IMR-90 (cell line): ENCODE results near the gene SLC29A1. TPM values are rescaled to one million over a fixed set of nuclear protein-coding genes. Genes with fewer than 3 reads are reported as not detected.

ENCODE experiments used
- ATAC-seq: fragments of 200-7000 bp; cut with Tn5 transposase; 2 replicates; pipeline ENCODE4 v1.9.1; 2020; ENCODE audit warnings: low read depth, mild to moderate bottlenecking, moderate library complexity
- BruUV-seq: library from RNA; stranded (reverse); fragments of 400-500 nt; replicated peaks from 2 replicates; lab custom pipeline; 2021; lab: Mats Ljungman, UMichigan
- CTCF ChIA-PET: fragments of 300-600 bp; formaldehyde crosslinking; extraction: SDS; loops from one replicate; lab custom pipeline; 2021; ENCODE audit warnings: antibody characterized with exemption; lab: Yijun Ruan, JAX
- POLR2A ChIA-PET: fragments of 300-600 bp; sonication (Branson Sonifier 250); formaldehyde crosslinking; loops from one replicate; lab custom pipeline; 2022; ENCODE audit warnings: antibody characterized with exemption; ENCODE audit not compliant: unreplicated experiment; lab: Charles Lee
- DNase-seq: peaks from one replicate; pipeline ENCODE4 v3.0.0; 2013
- H2AFZ ChIP-seq: replicated peaks from 2 replicates; pipeline ENCODE3; 2013; ENCODE audit warnings: low read length, mild to moderate bottlenecking; ENCODE audit not compliant: poor library complexity
- H2AK5ac ChIP-seq: 2 replicates; pipeline ENCODE4 v1.6.1; 2013; ENCODE audit warnings: low read depth, low read length, inconsistent platforms
- H2AK9ac ChIP-seq: replicated peaks from 2 replicates; pipeline ENCODE3; 2013; ENCODE audit warnings: mild to moderate bottlenecking, low read depth, low read length, moderate library complexity; ENCODE audit not compliant: poor library complexity
- H2BK120ac ChIP-seq: 2 replicates; pipeline ENCODE4 v1.6.1; 2013; ENCODE audit warnings: low read depth, low read length, inconsistent platforms
- H2BK15ac ChIP-seq: 3 replicates; pipeline ENCODE4 v1.6.1; 2013; ENCODE audit warnings: low read depth, low read length, inconsistent platforms
- H2BK20ac ChIP-seq: 2 replicates; pipeline ENCODE4 v1.6.1; 2013; ENCODE audit warnings: low read depth, mild to moderate bottlenecking, inconsistent platforms, low read length, moderate library complexity
- H2BK5ac ChIP-seq: 2 replicates; pipeline ENCODE4 v1.6.1; 2013; ENCODE audit warnings: mild to moderate bottlenecking, low read depth, low read length, inconsistent platforms; ENCODE audit not compliant: poor library complexity, severe bottlenecking
- H3K14ac ChIP-seq: replicated peaks from 2 replicates; pipeline ENCODE4 v1.6.1; 2013; ENCODE audit warnings: low read depth, low read length, inconsistent platforms
- H3K18ac ChIP-seq: 2 replicates; pipeline ENCODE4 v1.6.1; 2013; ENCODE audit warnings: low read depth, low read length, control low read depth
- H3K23ac ChIP-seq: 2 replicates; pipeline ENCODE4 v1.6.1; 2013; ENCODE audit warnings: low read depth, low read length, inconsistent platforms
- H3K27ac ChIP-seq: 2 replicates; pipeline ENCODE4 v1.5.1; 2013; ENCODE audit warnings: mild to moderate bottlenecking, control low read depth, low read length; ENCODE audit not compliant: insufficient read depth
- H3K27me3 ChIP-seq: 2 replicates; pipeline ENCODE4 v1.6.1; 2013; ENCODE audit warnings: low read length; ENCODE audit not compliant: control insufficient read depth, insufficient read depth
- H3K36me3 ChIP-seq: 2 replicates; pipeline ENCODE4 v1.6.1; 2013; ENCODE audit warnings: low read length, mixed read lengths; ENCODE audit not compliant: control insufficient read depth, insufficient read depth
- H3K4ac ChIP-seq: 2 replicates; pipeline ENCODE4 v1.6.1; 2013; ENCODE audit warnings: low read depth, low read length, inconsistent platforms
- H3K4me1 ChIP-seq: 2 replicates; pipeline ENCODE4 v1.6.1; 2013; ENCODE audit warnings: low read length, mixed read lengths; ENCODE audit not compliant: control insufficient read depth, insufficient read depth
- H3K4me2 ChIP-seq: 2 replicates; pipeline ENCODE4 v1.6.1; 2013; ENCODE audit warnings: low read depth, mild to moderate bottlenecking, control low read depth, low read length, moderate library complexity
- H3K4me3 ChIP-seq: 2 replicates; pipeline ENCODE4 v1.5.1; 2013; ENCODE audit warnings: low read depth, mild to moderate bottlenecking, control low read depth, low read length, moderate library complexity; ENCODE audit not compliant: insufficient read depth
- H3K56ac ChIP-seq: 2 replicates; pipeline ENCODE4 v1.6.1; 2013; ENCODE audit warnings: low read length, inconsistent platforms; ENCODE audit not compliant: insufficient read depth; ENCODE audit errors: extremely low read depth
- H3K79me1 ChIP-seq, 2 experiments: 2 replicates each; pipeline ENCODE4 v1.6.1; 2013; ENCODE audit warnings: low read length in 2 of 2, inconsistent platforms in 1 of 2, low read depth in 1 of 2
- H3K9ac ChIP-seq: 2 replicates; pipeline ENCODE4 v1.6.1; 2013; ENCODE audit warnings: low read depth, low read length, control low read depth
- H3K9me1 ChIP-seq: 2 replicates; pipeline ENCODE4 v1.6.1; 2013; ENCODE audit warnings: low read length, inconsistent platforms; ENCODE audit not compliant: insufficient read depth
- H3K9me3 ChIP-seq: 2 replicates; pipeline ENCODE4 v1.6.1; 2013; ENCODE audit warnings: low read length; ENCODE audit not compliant: control insufficient read depth, insufficient read depth
- H4K20me1 ChIP-seq: 2 replicates; pipeline ENCODE4 v1.6.1; 2013; ENCODE audit warnings: low read length, inconsistent platforms; ENCODE audit not compliant: insufficient read depth
- H4K5ac ChIP-seq: 2 replicates; pipeline ENCODE4 v1.6.1; 2013; ENCODE audit warnings: mild to moderate bottlenecking, low read depth, low read length, control low read depth
- H4K8ac ChIP-seq, 2 experiments: 2 replicates each; pipeline ENCODE4 v1.6.1; 2013; ENCODE audit warnings: low read depth in 2 of 2, low read length in 2 of 2, control low read depth in 1 of 2, inconsistent platforms in 1 of 2
- H4K91ac ChIP-seq: 2 replicates; pipeline ENCODE4 v1.6.1; 2013; ENCODE audit warnings: low read depth, low read length, inconsistent platforms; ENCODE audit not compliant: insufficient read depth
- BHLHE40 ChIP-seq: fragments of 150-350 bp; IDR thresholded peaks from 2 replicates; pipeline ENCODE4 v1.6.1; 2016; ENCODE audit warnings: mild to moderate bottlenecking, low read depth, low read length
- CHD1 ChIP-seq: IDR thresholded peaks from 2 replicates; pipeline ENCODE4 v1.6.1; 2012; ENCODE audit warnings: low read depth, low read length, improper control_type of control experiment
- CTCF ChIP-seq: conservative IDR thresholded peaks from 2 replicates; pipeline ENCODE4 v1.5.1; 2012; ENCODE audit warnings: mild to moderate bottlenecking, low read depth, low read length, improper control_type of control experiment
- ELK1 ChIP-seq: fragments of 150-350 bp; IDR thresholded peaks from 2 replicates; pipeline ENCODE4 v1.6.1; 2016; ENCODE audit warnings: low read depth, mild to moderate bottlenecking, low read length, moderate library complexity, borderline replicate concordance
- FOS ChIP-seq: fragments of 150-350 bp; IDR thresholded peaks from 2 replicates; pipeline ENCODE4 v1.6.1; 2016; ENCODE audit warnings: low read depth, low read length
- MAFK ChIP-seq: IDR thresholded peaks from 2 replicates; pipeline ENCODE4 v1.6.1; 2012; ENCODE audit warnings: low read depth, low read length, improper control_type of control experiment
- NFE2L2 ChIP-seq: fragments of 150-350 bp; IDR thresholded peaks from 2 replicates; pipeline ENCODE4 v1.6.1; 2016; ENCODE audit warnings: low read depth, mild to moderate bottlenecking, low read length
- RAD21 ChIP-seq: IDR thresholded peaks from 2 replicates; pipeline ENCODE4 v1.6.1; 2012; ENCODE audit warnings: low read length, improper control_type of control experiment
- RCOR1 ChIP-seq: IDR thresholded peaks from 2 replicates; pipeline ENCODE4 v1.6.1; 2012; ENCODE audit warnings: mild to moderate bottlenecking, low read length, improper control_type of control experiment; ENCODE audit not compliant: insufficient replicate concordance
- RFX5 ChIP-seq: IDR thresholded peaks from 2 replicates; pipeline ENCODE4 v1.8.0; 2012; ENCODE audit warnings: low read depth, mild to moderate bottlenecking, low read length, moderate library complexity
- SMC3 ChIP-seq: fragments of 150-350 bp; IDR thresholded peaks from 2 replicates; pipeline ENCODE4 v1.6.1; 2016; ENCODE audit warnings: low read depth, mild to moderate bottlenecking, antibody characterized with exemption, low read length, moderate library complexity
- WGBS, 2 experiments: methylation state at CpG; one replicate each; pipeline versions ENCODE4 v1.1.5 to v1.1.7; 2013; ENCODE audit warnings: missing lambda C conversion rate in 2 of 2; ENCODE audit not compliant: insufficient read length in 1 of 2; ENCODE audit errors: extremely low coverage in 2 of 2; 5-methylcytosine and 5-hydroxymethylcytosine counted together
- dilution Hi-C: fragments of 300-500 bp; cut with HindIII; formaldehyde crosslinking; loops from one replicate; pipeline ENCODE4 v1.14.3; 2018; ENCODE audit warnings: low sequenced_read_pairs; ENCODE audit not compliant: unreplicated experiment
- in situ Hi-C: fragments of 300-500 bp; cut with MboI; formaldehyde crosslinking; loops from 3 replicates; pipeline ENCODE4 v1.14.3; 2019; ENCODE audit warnings: low sequenced_read_pairs, inconsistent platforms, mixed read lengths
- intact Hi-C: fragments of 100-400 bp; cut with micrococcal nuclease; formaldehyde crosslinking; loops from 2 replicates; pipeline ENCODE4 v1.10.0; 2022
- polyA plus RNA-seq, 3 experiments: library from polyadenylated mRNA; depleted of rRNA; stranded (reverse); fragments of >200 nt; gene quantifications; 2 replicates each; pipeline ENCODE4 v1.2.3, GENCODE V29; 2012; ENCODE audit warnings: low replicate concordance in 1 of 3
- total RNA-seq: library from RNA; depleted of rRNA; stranded (reverse); fragments of >200 nt; gene quantifications from 2 replicates; pipeline ENCODE4 v1.2.3, GENCODE V29; 2012

Gene SLC29A1
- total and polyA plus RNA-seq, 2 of the 4 experiments (the other 2 are of a cell fraction): 4.1 to 22.1 TPM

GRCh38 chr6:44217332-44218143 lies 5.9 kb upstream of the SLC29A1 start:
- Histone ChIP-seq H3K4me1 (peaks cover 7% of the 10 kb centered on the region), H3K4me3 (no peak overlapping the region), H3K9ac (no peak overlapping the region), H3K27ac (no peak overlapping the region), H4K5ac (no peak overlapping the region), H2BK20ac (no peak overlapping the region), H3K4me2 (no peak overlapping the region), H4K8ac (no peak overlapping the region), H2AK5ac (no peak overlapping the region), H3K56ac (no peak overlapping the region), H2AFZ (no peak overlapping the region), H3K27me3 (peaks cover 18% of the 10 kb centered on the region), H2BK15ac (no peak overlapping the region), H4K20me1 (no peaks in the 10 kb centered on the region), H3K9me1 (peaks cover 4% of the 10 kb centered on the region; the same call in 1 of the 2 replicates), H2AK9ac (no peak overlapping the region), H3K14ac (no peak overlapping the region), H3K9me3 (no peaks in the 10 kb centered on the region), H4K91ac (no peak overlapping the region), H2BK120ac (no peak overlapping the region), H3K18ac (no peak overlapping the region), H3K36me3 (no peaks in the 10 kb centered on the region), H3K23ac (no peak overlapping the region), H3K4ac (no peak overlapping the region), H2BK5ac (no peak overlapping the region), H3K79me1 (no peaks in the 10 kb centered on the region)
- in situ Hi-C loops (no loop called here), intact Hi-C loops (no loop called here), dilution Hi-C loops (no loop called here)
- no TSS peak for BruUV-seq
- ATAC-seq: no peak
- 47% methylated on average over 3 of the region's 16 CpGs; no CpG with 5 or more reads in 1 of the 2 experiments for WGBS, 2 experiments
- ChIA-PET CTCF (no interaction called here), POLR2A (no interaction called here)
- peak; percentile 14 for DNase-seq
- TF ChIP-seq RFX5: no peak
- TF ChIP-seq ELK1: no peak
- no peak for TF ChIP-seq RAD21
- no peak for TF ChIP-seq CHD1
- no peak for TF ChIP-seq MAFK
- no peak for TF ChIP-seq FOS
- no peak for TF ChIP-seq BHLHE40
- no peak for TF ChIP-seq SMC3
- TF ChIP-seq RCOR1: no peak
- TF ChIP-seq NFE2L2: no peak
- no peak for TF ChIP-seq CTCF
